ENCODE results near the gene CEP112.

Gene CEP112

DNA sequence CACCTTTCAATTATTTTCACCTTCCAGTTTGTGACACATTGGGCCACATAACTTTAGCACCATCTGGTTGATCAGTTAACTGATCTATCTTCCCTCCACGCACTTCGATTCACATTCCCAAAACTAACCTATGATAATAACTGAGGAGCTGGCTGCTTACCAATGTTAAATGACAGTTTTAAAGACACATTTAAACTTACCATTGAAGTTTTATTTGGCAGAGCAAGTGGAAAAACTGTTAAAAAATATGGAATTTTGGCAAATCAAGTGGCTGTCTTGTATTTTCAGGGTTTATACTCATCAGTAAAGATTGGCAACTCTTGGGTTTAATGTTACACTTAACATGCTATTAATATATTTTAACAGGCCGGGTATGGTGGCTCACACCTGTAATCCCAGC lies 42.7 kb upstream of the CEP112 start:
- Histone ChIP-seq H3K79me2 (ENCODE audit: insufficient read depth, low read depth) (no peaks in the 10 kb centered on the region), H3K9ac (no peak overlapping the region)
- TF ChIP-seq, protein P1, sequence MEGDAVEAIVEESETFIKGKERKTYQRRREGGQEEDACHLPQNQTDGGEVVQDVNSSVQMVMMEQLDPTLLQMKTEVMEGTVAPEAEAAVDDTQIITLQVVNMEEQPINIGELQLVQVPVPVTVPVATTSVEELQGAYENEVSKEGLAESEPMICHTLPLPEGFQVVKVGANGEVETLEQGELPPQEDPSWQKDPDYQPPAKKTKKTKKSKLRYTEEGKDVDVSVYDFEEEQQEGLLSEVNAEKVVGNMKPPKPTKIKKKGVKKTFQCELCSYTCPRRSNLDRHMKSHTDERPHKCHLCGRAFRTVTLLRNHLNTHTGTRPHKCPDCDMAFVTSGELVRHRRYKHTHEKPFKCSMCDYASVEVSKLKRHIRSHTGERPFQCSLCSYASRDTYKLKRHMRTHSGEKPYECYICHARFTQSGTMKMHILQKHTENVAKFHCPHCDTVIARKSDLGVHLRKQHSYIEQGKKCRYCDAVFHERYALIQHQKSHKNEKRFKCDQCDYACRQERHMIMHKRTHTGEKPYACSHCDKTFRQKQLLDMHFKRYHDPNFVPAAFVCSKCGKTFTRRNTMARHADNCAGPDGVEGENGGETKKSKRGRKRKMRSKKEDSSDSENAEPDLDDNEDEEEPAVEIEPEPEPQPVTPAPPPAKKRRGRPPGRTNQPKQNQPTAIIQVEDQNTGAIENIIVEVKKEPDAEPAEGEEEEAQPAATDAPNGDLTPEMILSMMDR (conservative IDR thresholded peaks at IDR 0.05; ENCODE audit: low read depth, low read length) = no peak

DNA sequence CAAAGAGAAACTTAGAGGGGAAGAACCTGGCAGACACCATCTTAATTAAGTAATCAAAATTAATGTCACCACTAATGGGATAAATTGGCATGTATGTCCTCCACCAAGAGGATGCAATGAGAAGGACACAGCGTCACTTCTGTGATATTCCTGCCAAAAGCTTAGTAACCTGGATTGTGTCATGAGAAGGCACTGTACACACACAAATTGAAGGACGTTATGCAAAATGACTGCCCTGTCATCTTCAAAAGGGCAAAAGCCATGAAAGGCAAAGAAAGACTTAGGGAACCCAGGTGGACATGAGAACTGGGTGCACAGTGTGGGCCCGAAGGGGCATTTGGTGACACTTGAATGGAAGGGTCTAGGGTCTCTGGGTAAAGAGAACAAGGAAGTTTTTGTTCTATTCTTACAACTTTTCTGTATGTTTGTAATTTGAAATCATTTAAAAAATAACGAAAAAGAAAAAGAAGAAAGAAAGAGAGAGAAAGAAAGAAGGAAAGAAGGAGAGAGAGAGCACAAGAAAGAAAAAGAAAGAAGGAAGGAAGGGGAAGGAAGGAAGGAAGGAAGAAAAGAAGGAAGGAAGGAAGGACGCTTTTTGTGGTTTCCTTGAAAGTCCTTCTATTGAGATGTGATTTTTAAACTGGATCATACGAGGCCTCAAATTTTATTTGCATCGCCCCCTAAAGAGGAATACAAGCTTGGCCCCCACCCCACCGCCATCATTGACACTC lies 41.3 kb upstream of the CEP112 start:
- TF ChIP-seq, protein P1 (conservative IDR thresholded peaks at IDR 0.05; ENCODE audit: low read depth, low read length) = no peak
- no peaks in the 10 kb centered on the region for H3K79me2 ChIP-seq (ENCODE audit: insufficient read depth, low read depth)
- H3K27me3 ChIP-seq (ENCODE audit: insufficient read depth, low read depth) = no peaks in the 10 kb centered on the region
- no peak overlapping the region for H3K9ac ChIP-seq
- H2AFZ ChIP-seq (ENCODE audit: low read depth) = no peak overlapping the region
- H3K4me3 ChIP-seq (IDR thresholded peaks at IDR 0.05; ENCODE audit: insufficient read depth, low read depth, low read length) = no peak overlapping the region
- H3K4me1 ChIP-seq (ENCODE audit: low read depth, poor library complexity, severe bottlenecking) = no peaks in the 10 kb centered on the region
- no peak overlapping the region for H3K27ac ChIP-seq
- no peaks in the 10 kb centered on the region for H3K36me3 ChIP-seq (ENCODE audit: insufficient read depth)
- H4K20me1 ChIP-seq (ENCODE audit: insufficient read depth) = no peaks in the 10 kb centered on the region
- no peak overlapping the region for H3K4me2 ChIP-seq

More for the DNA sequence above, 42.7 kb upstream of the CEP112 start:
- H4K20me1 ChIP-seq (ENCODE audit: insufficient read depth) = no peaks in the 10 kb centered on the region
- H3K27ac ChIP-seq = no peak overlapping the region
- no peaks in the 10 kb centered on the region for H3K36me3 ChIP-seq (ENCODE audit: insufficient read depth)
- H3K27me3 ChIP-seq (ENCODE audit: insufficient read depth, low read depth) = no peaks in the 10 kb centered on the region
- no peaks in the 10 kb centered on the region for H3K4me1 ChIP-seq (ENCODE audit: low read depth, poor library complexity, severe bottlenecking)
- H3K4me2 ChIP-seq = no peak overlapping the region
- no peak overlapping the region for H2AFZ ChIP-seq (ENCODE audit: low read depth)
- no peak overlapping the region for H3K4me3 ChIP-seq (IDR thresholded peaks at IDR 0.05; ENCODE audit: insufficient read depth, low read depth, low read length)

DNA sequence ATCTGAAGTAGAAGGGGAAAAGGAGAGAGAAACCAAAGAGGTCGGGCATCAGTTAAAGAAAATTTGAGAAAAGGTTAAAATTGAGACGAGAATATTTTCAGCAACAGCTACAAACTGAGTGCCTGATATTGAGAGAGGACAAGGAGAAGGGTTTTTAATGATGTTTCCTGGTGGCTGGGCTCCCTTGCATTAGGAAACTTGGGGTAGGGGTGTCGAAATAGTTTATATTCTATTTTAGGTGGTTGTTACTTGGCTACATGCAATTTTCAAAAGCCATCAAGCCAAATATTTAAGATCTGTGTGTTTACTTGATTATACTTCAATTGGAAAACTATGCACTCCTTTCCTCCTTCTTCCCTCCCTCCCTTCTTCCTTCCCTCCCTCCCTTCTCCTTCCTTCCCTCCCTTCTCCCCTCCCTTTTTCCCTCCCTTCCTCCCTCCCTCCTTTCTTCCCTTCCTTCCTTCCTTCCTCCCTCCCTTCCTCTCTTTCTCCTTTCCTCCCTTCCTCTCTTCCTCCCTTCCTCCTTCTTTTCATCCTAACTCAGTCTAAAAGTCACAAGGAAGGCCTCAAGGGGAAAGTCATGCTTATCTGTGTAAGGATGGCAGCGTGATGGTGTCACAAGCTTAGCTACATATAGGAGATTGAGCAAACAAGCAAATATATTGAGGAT lies 39.1 kb upstream of the CEP112 start:
- H3K9ac ChIP-seq = no peak overlapping the region
- no peaks in the 10 kb centered on the region for H4K20me1 ChIP-seq (ENCODE audit: insufficient read depth)
- H2AFZ ChIP-seq (ENCODE audit: low read depth) = no peak overlapping the region
- no peak overlapping the region for H3K4me2 ChIP-seq
- no peak overlapping the region for H3K27ac ChIP-seq
- H3K4me1 ChIP-seq (ENCODE audit: low read depth, poor library complexity, severe bottlenecking) = no peaks in the 10 kb centered on the region
- no peaks in the 10 kb centered on the region for H3K79me2 ChIP-seq (ENCODE audit: insufficient read depth, low read depth)
- H3K27me3 ChIP-seq (ENCODE audit: insufficient read depth, low read depth) = no peaks in the 10 kb centered on the region
- TF ChIP-seq, protein P1 (conservative IDR thresholded peaks at IDR 0.05; ENCODE audit: low read depth, low read length) = no peak
- no peak overlapping the region for H3K4me3 ChIP-seq (IDR thresholded peaks at IDR 0.05; ENCODE audit: insufficient read depth, low read depth, low read length)
- no peaks in the 10 kb centered on the region for H3K36me3 ChIP-seq (ENCODE audit: insufficient read depth)

DNA sequence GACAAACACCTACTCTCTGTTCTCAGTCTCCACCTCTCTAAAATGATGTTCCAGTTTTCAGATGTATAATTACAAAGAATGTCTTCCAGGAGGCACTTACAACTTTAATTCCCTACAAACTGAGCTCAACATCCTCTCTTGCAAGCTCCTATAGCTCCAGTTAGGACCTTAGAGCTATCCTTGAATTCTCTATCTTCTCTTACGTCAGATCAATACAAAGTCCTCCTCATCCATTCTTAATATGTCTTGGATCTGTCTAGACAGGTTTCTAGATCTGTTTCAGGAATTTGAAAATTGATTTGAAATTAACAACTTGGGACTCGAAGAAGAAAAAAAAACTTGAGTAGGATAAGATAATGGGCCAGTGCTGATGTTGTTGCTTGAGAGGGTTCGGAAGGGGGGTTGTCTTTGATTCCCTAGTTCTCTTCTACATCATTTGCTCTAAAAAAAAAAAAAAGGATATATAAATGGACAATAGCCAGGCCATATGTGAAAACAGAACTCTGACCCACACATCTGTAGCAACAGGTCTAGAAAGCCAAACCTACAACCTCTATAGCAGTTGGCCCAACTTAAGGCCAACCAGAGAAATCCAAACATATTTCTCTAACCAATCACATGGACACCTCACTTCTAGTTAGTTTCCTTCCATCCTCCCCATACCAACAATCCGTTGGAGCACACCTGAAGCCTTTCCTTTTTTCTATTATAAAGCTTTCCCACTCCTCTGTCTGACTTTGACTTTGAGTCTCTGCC lies 38.0 kb upstream of the CEP112 start:
- TF ChIP-seq, protein P1 (conservative IDR thresholded peaks at IDR 0.05; ENCODE audit: low read depth, low read length) = no peak
- Histone ChIP-seq H4K20me1 (ENCODE audit: insufficient read depth) (no peaks in the 10 kb centered on the region), H3K4me3 (IDR thresholded peaks at IDR 0.05; ENCODE audit: insufficient read depth, low read depth, low read length) (no peak overlapping the region), H3K79me2 (ENCODE audit: insufficient read depth, low read depth) (no peaks in the 10 kb centered on the region), H3K27ac (no peak overlapping the region), H2AFZ (ENCODE audit: low read depth) (no peak overlapping the region), H3K9ac (no peak overlapping the region), H3K4me1 (ENCODE audit: low read depth, poor library complexity, severe bottlenecking) (no peaks in the 10 kb centered on the region), H3K4me2 (no peak overlapping the region), H3K27me3 (ENCODE audit: insufficient read depth, low read depth) (no peaks in the 10 kb centered on the region), H3K36me3 (ENCODE audit: insufficient read depth) (no peaks in the 10 kb centered on the region)
